Kidney (tissue), 14 donors: ENCODE results near the gene CUL7. TPM values are rescaled to one million over a fixed set of nuclear protein-coding genes. Genes with fewer than 3 reads are reported as not detected.
A peak's percentile ranks its signal among the peaks of the same experiment; 100 is the strongest.

Experiments used
- DNase-seq, 5 donors: peaks; one replicate each; pipeline ENCODE4 v3.0.0-alpha.2; 2013 to 2020
- FAIRE-seq: peaks from 2 replicates; lab custom pipeline; 2012; peaks lifted over from hg19 to GRCh38; lab: Jason Lieb, UNC
- H3K27ac ChIP-seq, 2 donors: one replicate each; pipeline ENCODE4 v1.7.0; 2013; ENCODE audit warnings: low read depth in 2 of 2, low read length in 2 of 2, inconsistent platforms in 1 of 2
- H3K27me3 ChIP-seq: one replicate; pipeline ENCODE4 v1.7.1; 2013; ENCODE audit warnings: low read length, inconsistent platforms; ENCODE audit not compliant: control insufficient read depth, insufficient read depth
- H3K36me3 ChIP-seq, 3 donors: one replicate each; pipeline versions ENCODE4 v1.7.0 to v1.7.1; 2013; ENCODE audit warnings: low read length in 3 of 3, control low read depth in 1 of 3, inconsistent platforms in 1 of 3; ENCODE audit not compliant: insufficient read depth in 3 of 3, control insufficient read depth in 2 of 3
- H3K4me1 ChIP-seq, 3 donors: one replicate each; pipeline versions ENCODE4 v1.7.0 to v1.7.1; 2013; ENCODE audit warnings: low read length in 3 of 3, inconsistent platforms in 1 of 3, low read depth in 1 of 3; ENCODE audit not compliant: control insufficient read depth in 2 of 3, insufficient read depth in 2 of 3
- H3K4me3 ChIP-seq, 3 donors: one replicate each; pipeline versions ENCODE4 v1.7.0 to v1.8.1; 2013; ENCODE audit warnings: low read length in 3 of 3, control low read depth in 1 of 3, inconsistent platforms in 1 of 3
- H3K9ac ChIP-seq, 3 donors: one replicate each; pipeline versions ENCODE4 v1.7.0 to v1.7.1; 2013; ENCODE audit warnings: low read length in 3 of 3, control low read depth in 1 of 3, inconsistent platforms in 1 of 3
- H3K9me3 ChIP-seq, 3 donors: one replicate each; pipeline versions ENCODE4 v1.7.0 to v1.7.1; 2013; ENCODE audit warnings: low read length in 3 of 3, control low read depth in 1 of 3, inconsistent platforms in 1 of 3; ENCODE audit not compliant: control insufficient read depth in 2 of 3, insufficient read depth in 1 of 3
- intact Hi-C: fragments of 100-400 bp; cut with DNase I; formaldehyde crosslinking; loops from one replicate; pipeline ENCODE4 v1.11.1; 2022
- polyA plus RNA-seq: library from polyadenylated mRNA; stranded (reverse); fragments of 350-450 nt; fragmentation: Illumina TruSeq; extraction: RNeasy Lipid Tissue Mini Kit (QIAGEN cat#74804); gene quantifications from one replicate; pipeline ENCODE4 v1.2.3, GENCODE V29; 2014; ENCODE audit warnings: low read depth, low replicate concordance; ENCODE audit not compliant: insufficient read depth
- total RNA-seq: library from RNA; stranded (reverse); fragmentation: NEBNext Ultra II Directional; extraction: Animal tissue kit (Norgen Biotek cat#: 25700); gene quantifications from one replicate; pipeline ENCODE4 v1.2.1, GENCODE V29; 2021
- TF ChIP-seq, protein P1 (sequence below): IDR thresholded peaks from 3 replicates; pipeline ENCODE4 v1.5.1; 2012; ENCODE audit warnings: mild to moderate bottlenecking, moderate library complexity, borderline replicate concordance; ENCODE audit not compliant: insufficient read depth; ENCODE audit errors: extremely low read depth
- donor health status: control.
- donor health status: control.
- donor health status: control.
- donor health status: control.
- donor health status: control.
- donor health status: DM: yes; HTN: yes; CAD: no.
- donor health status: Normal renal cell carcinoma (clear cell type).

Gene CUL7
- total and polyA plus RNA-seq, 2 donors from 2014 or later, result 10.1 to 24.5 TPM

DNA sequence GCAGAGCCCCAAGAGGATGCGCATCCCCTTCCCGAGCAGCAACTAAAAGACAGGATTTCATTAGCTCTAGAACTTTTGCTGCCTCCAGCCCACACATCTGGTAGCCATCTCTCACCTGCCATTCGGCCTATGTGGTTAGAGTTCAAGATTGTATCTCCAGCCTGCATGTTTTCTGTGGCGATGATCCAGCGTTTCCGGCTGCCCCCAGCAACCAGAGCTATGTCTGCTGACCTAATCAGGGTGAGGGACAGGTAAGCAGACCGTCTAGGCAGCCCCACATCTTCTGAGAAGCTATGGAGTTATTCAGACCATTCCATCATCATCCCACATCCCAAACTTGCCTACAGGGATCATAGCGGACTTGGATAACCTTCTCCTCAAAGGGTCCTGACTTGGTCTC is 2.3 kb upstream of the CUL7 start:
- DNase-seq, result peak in 1 of 5 donors; percentile 39
- FAIRE-seq, result no peak
- Histone ChIP-seq H3K9ac (no peak overlapping the region), H3K4me3 (no peak overlapping the region), H3K9me3 (no peaks in the 10 kb centered on the region), H3K4me1 (peaks cover 0 to 38% (median 6%) of the 10 kb centered on the region in 3 donors), H3K27ac (no peak overlapping the region), H3K36me3 (peaks cover 0 to 19% (median 10%) of the 10 kb centered on the region in 3 donors), H3K27me3 (no peaks in the 10 kb centered on the region)
- intact Hi-C loops, result no loop called here
- TF ChIP-seq, protein P1, sequence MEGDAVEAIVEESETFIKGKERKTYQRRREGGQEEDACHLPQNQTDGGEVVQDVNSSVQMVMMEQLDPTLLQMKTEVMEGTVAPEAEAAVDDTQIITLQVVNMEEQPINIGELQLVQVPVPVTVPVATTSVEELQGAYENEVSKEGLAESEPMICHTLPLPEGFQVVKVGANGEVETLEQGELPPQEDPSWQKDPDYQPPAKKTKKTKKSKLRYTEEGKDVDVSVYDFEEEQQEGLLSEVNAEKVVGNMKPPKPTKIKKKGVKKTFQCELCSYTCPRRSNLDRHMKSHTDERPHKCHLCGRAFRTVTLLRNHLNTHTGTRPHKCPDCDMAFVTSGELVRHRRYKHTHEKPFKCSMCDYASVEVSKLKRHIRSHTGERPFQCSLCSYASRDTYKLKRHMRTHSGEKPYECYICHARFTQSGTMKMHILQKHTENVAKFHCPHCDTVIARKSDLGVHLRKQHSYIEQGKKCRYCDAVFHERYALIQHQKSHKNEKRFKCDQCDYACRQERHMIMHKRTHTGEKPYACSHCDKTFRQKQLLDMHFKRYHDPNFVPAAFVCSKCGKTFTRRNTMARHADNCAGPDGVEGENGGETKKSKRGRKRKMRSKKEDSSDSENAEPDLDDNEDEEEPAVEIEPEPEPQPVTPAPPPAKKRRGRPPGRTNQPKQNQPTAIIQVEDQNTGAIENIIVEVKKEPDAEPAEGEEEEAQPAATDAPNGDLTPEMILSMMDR, result no peak

DNA sequence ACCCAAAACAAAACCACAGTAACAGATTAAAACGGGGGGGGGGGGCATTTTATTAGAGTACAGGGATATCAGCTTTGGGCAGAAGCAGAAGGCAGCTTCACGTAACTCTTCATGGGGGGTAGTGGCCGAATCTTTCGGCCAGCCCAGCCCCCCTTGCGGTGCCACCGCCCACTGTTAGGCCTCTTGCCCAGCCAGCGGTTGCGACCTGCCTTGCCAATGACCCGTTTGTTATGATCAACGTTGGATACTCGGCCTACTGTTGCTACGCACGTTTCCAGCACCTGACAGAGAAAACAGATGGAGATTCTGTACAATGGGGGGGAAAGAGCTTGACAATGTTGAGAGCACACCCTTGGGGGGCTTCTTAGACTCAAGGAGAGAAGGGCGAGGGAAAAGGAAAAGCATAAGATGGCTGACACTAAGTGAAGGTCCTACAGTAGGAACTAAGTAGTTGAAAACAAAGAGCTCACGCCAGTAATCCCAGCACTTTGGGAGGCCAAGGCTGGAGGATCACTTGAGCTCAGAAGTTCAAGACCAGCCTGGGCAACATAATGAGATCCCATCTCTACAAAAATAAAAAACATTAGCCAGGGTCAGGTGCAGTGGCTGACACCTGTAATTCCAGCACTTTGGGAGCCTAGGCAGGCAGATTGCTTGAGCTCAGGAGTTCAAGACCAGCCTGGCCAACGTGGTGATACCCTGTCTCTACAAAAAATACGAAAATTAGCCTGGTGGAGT is 724 bp upstream of the CUL7 start:
- H3K4me1 ChIP-seq, result peaks cover 0 to 27% (median 6%) of the 10 kb centered on the region in 3 donors
- intact Hi-C loops, result no loop called here
- H3K4me3 ChIP-seq, result peak overlapping the region; percentile 65 to 74 (median 72)
- peaks cover 8 to 19% (median 14%) of the 10 kb centered on the region in 3 donors for H3K36me3 ChIP-seq
- H3K9ac ChIP-seq, result peak overlapping the region in 2 of 3 donors; percentile 9 to 29
- H3K27ac ChIP-seq, result peak overlapping the region; percentile 84 to 88
- FAIRE-seq, result no peak
- H3K9me3 ChIP-seq, result no peaks in the 10 kb centered on the region
- no peaks in the 10 kb centered on the region for H3K27me3 ChIP-seq
- TF ChIP-seq, protein P1, result no peak
- peak in 3 of 5 donors; percentile 7 to 68 (median 29) for DNase-seq

DNA sequence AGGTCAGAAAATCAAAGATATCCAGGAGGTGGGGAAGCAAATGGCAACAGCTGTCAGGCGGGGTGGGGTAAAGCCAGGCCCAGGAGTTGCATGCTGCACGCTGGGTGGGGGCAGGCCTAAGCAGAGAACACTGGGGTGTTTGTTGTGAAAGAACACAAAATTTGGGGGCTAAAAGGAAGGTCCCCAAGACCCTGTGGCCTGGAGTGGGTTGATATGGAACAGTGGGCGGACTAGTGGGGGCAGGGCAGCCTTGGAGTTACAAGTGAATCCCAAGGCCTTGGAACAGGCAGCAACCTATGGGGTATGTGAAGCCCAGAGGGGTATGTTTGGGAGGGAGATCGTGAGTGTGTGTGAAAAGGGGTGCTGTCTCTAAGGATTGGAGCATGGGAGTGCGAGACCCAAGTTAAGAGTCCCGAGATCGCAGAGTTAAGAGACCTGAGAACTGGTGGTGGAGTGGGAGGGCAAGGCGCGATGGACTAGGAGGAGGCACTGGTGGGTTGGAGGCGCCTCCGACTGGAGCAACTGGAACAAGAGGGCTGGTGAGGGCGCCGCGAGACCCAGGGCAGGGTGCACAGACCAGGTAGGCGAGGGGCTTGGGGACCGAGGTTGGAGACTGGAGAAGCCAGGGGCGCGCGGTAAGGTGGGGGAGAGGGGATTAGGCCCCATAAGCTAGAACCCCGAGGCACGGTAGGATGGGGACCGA is 658 bp downstream of the CUL7 start:
- peaks cover 0 to 19% (median 3%) of the 10 kb centered on the region in 3 donors for H3K4me1 ChIP-seq
- intact Hi-C loops, result no loop called here
- FAIRE-seq (no peak), DNase-seq (peak; percentile 30 to 86 (median 55))
- H3K9ac ChIP-seq, result peak overlapping the region; percentile 45 to 86 (median 83)
- no peaks in the 10 kb centered on the region for H3K9me3 ChIP-seq
- peak overlapping the region; percentile 64 to 74 (median 72) for H3K4me3 ChIP-seq
- H3K27me3 ChIP-seq, result no peaks in the 10 kb centered on the region
- peak overlapping the region; percentile 84 to 88 for H3K27ac ChIP-seq
- TF ChIP-seq, protein P1, result no peak
- H3K36me3 ChIP-seq, result peaks cover 10 to 19% (median 19%) of the 10 kb centered on the region in 3 donors
